ENCODE data around the gene CNTN1.
"Not testable (repeated sequence)": the region's sequence is repeated elsewhere in the genome, so short reads cannot be mapped to it uniquely, and the experiment has no call there.

The CNTN1 gene

DNA sequence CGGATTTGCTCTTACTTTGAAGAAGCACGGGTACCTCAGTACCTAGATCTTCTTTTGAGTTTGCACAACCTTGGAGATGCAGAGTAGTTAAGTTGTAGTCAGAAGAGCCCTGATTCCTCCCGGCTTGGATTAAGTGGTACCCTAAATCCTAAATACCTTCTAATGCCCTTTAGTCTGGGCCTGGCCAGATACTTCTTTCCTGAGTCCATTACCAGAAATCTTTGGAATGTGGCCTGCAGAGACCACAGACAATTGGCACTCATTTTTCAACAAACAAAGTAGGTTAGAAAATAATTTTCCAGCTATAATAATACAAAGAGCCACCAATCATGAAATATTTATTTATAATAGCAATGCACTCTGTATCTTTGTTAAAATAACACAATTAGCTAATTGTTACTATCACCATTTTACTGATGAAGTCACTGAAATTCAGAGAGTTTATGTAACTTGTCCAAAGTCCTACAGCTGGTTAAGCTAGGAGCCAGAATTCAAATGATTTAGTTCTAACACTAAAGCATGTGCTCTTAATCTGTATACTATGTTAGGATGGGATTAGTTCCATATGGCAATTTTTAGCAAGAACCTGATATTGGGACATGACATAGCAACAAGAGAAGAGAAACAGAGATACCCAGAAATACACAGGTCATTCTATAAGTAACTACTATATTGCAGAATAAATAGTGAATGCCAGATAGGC, 363.8 kb downstream of the CNTN1 start:
- DNase-seq, result no peak

DNA sequence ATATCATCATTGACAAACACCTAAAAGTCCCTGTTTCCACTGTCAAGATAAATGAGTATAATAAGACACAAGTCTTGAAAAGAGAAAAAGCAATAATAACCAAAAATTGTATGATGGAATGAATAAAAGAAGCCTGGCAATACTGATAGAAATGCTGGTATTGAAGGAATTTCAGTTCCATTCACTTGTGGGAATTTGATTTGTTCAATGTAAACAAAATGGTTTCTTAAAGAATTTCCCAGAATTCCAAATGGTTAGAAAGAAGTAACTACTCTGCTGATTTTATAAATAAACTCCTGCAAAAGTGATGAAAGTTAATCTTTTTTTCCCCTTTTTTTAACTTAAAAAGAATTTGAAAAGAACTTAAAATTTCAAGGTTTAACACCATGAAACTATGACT, 366.0 kb downstream of the CNTN1 start:
- DNase-seq, result no peak

DNA sequence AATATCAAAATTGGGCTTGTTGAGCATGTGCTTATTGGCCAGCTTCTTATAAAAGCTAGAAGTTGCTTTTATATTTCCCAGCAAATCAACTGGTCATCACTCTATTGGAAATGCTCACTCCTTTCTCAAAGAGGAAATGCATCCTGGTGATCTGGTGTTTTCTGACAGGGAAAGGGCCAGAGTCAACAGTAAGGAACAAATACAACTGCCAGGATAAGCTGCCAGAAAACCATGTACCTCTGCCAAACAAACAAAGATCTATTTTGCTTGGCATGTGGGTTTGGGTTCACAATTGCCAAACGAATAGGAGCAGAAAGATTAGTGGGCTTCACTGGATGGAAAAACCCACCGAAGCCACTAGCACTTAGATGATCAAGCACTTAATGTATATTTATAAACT, 369.0 kb downstream of the CNTN1 start:
- DNase-seq, result no peak

DNA sequence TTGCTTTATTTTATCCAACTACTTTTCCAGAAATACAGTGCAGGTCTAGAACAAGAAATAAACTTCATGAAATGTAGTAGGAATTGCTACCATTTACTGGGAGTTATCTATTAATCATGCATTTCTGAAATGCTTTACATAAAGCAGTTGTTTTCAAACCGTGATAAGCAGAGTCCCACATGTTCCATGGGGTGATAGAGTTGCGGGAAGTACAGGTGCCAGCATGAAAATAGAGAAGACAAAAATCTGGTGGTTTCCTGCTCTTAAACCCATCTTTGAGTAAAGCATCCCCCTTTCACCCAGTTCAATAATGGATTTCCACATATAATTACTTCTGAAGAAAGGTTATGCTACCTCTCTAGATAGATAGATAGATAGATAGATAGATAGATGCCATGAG, 372.2 kb downstream of the CNTN1 start:
- no peak for DNase-seq

DNA sequence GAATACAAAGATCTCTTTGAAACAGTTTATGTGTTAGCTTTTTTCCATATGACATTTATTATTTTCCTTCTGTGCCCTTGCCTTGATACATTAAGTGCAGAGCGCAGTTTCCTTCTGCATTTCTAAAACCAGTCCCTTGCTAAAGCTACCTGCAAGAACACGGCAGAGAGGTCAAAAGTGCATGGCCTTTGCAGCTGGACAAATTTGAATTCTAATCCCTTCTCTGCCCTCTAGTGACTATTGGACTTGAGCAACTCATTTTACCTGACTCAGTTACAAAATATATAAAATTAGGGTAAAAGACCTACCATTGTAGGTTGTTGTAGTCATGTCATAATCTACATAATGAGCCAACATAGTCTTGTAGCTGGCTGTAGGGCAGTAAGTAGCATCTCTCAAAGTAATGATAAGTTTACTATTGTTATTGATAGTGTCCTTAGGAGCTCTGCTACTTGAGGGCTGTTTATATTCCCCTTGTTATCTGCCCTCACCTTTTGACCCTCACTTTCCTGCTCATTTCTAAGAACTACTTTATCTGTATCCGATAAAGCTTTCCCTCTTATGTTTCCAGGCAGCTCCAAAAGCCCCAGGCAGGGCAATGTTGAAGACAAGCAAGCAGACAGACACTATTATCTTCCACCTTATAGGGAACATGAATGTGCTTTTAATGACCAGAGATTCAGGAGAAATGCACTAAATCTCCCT, 375.9 kb downstream of the CNTN1 start:
- no peak for DNase-seq

DNA sequence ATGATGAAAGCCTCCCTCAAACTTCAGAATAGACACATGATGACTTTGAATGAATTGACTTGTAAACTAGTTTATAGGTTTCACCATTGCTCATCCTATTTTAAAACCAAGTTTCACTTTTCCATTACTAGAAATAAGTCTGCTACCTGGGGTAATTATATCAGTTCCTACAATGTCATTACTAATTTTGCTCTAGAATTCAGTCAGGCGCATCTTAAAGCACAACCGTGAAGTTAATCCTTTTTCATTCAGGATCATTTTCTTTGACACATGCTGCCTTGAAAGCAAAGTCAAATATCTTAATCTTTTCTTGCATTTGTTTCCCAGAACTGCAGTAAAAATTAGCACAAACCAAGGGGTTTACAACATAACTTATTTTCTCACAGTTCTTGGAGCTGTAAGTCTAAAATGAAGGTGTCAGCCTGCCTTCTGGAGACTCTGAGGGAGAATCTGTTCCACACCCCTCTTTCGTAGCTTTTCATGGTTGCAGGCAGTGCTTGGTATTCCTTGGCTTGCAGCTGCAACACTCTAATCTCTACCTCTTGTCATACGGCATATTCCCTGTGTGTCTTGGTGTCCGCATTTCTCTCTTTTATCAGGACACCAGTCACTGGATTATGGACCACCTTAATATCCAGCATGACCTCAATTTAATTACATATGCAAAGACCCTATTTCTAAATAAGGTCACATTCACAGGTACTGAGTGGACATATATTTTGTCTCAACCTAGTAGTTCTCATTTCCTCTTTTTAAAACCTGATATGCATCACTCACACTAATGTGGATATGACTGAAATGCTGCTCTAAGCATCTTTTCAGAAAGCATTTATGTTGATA, 381.6 kb downstream of the CNTN1 start:
- no peak for DNase-seq

DNA sequence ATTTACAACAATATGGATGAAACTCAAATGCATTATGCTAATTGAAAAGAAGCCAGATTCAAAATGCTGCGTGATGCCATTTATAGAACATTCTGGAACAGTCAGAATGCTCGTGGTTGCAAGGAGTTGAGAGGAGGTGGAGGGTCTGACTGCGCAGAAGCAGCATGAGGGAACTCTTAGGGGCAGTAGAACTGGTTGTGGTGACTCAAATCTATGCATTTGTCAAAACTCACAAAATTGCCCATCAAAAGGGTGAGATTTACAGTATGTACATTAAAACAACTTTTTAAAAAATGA, 382.2 kb downstream of the CNTN1 start:
- DNase-seq, result no peak

DNA sequence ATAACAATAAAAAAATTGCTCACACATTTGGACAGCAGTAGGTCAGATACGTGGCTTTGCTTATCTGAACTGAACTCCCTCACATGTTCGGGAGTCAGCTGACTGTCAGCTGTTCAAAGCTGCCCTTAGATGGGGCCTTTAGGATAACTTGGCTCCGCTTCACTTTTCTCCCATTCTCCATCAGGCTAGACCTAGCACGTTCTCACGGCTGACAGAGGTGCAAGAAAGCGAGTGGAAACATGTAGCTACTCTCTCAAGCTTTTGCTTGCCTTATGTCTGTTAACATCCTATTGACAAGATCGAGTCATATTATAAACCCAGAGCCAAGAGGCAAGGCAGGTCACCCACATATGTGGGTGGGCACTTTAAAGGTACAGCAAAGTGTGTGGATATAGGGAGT, 383.9 kb downstream of the CNTN1 start:
- no peak for DNase-seq

DNA sequence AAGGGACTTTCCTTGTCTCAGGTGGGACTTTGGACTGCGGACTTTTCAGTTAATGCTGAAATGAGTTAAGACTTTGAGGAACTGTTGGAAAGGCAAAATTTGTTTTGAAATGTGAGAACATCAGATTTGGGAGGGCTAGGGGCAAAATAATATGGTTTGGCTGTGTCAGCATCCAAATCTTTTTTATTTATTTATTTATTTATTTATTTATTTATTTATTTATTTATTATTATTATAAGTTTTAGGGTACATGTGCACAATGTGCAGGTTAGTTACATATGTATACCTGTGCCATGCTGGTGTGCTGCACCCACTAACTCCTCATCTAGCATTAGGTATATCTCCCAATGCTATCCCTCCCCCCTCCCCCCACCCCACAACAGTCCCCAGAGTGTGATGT, 389.0 kb downstream of the CNTN1 start:
- DNase-seq, result not testable (repeated sequence)

DNA sequence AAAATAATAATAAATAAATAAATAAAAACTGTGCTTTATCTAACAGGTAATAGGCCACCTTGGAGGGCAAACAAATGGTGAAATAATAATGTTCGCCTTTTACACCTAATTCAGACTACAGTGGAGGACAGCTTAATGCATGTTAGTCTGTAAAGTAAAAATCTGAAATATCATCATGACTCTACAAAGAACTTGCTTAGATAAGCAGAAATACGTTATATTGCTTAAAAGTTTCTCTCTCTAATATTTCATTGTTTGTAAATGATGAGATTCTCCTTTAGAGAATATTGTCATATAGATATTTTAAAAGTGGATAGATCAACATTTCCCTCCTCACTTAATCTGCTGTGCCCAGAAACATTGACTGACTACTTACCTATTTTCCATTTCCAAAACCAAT, 397.2 kb downstream of the CNTN1 start:
- DNase-seq, result no peak

DNA sequence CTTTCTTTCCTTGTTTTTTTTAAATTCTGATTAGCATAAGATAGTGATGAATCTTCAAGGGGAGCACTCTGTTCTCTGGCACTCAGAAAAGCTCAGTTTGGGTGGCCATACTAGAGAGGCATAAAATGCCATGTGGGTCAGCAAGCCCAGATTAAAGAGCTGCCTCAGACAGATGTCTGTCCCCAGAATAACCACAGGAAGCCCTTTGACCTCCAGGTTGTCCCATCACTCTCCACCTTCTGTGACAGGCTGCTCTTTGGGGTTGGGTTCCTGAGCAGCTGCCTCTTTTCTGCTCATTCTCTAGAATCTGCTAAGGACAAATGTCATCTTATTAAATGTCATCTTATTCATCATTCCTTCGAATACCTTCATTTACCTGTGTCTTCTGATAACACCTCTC, 399.9 kb downstream of the CNTN1 start:
- no peak for DNase-seq

DNA sequence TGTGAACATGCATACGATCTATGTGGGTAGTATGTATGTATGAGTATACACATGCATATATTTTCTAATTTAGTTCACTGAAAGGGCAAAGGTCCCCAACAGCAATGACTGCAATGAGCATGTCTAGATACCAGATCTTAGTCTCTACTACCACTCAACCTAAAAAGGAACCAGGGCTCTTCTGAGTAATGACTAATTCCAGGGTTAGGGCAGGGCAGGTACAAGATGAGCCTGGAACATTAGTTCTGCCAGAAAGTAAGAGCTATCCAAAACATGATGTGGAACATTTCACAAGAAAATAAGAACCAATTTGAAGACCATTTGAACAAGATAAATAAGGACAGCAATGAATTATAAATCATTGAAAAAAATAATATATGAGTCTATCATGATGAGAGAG, 404.6 kb downstream of the CNTN1 start:
- DNase-seq, result no peak

DNA sequence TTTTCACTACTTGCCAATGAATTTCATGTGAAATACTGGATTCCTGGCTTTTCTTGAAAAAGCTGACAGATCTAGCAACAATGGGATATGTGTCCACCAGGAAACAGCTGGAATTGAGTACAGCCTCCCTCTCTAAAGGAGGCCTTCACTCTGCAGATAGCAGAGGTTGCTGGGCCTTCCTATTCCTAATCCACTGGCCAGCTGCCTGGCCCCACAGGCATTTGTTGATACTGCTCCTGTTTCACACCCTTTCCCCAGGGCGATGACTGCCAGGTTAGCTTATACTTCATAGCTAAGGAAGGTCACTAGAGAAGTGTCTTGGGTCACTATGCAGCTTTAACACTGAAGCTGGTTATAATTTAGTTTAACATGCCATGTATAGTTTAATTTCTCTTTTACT, 408.3 kb downstream of the CNTN1 start:
- DNase-seq, result no peak

DNA sequence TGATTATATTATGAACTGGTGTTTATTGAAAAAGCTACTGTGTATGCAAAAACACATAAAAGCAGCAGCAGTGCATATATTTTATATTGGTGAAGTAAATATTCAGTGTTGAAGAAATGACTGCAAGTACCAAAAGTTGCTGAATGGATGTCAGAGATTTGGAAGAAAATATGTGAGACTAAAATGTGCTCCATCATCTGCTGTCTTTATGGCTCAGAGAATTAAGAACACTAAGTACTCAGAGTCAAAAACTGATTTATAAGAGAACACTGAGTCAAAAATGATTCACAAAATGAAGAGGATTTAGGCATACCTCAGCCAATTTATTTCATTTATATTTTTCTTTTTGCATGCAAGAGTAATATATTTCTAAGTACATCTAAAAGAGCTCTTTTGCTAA, 409.6 kb downstream of the CNTN1 start:
- no peak for DNase-seq

DNA sequence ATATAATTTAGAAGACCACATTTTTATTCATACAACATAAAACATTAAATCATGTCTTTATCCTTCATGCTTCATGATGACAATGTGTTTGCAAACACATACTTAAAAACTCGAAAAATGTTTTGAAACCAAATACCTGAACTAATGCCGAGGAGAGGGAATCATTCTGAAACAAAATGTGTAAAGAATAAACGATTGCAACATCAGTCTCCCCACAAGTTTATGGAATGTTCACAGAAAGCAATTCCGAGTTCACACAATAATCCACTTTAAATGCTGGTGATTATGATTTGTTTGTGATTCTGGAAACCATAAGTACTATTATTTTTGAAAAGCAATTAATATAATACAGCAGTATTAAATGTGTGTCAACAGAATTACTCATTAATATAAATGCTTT, 411.4 kb downstream of the CNTN1 start:
- DNase-seq, result no peak

DNA sequence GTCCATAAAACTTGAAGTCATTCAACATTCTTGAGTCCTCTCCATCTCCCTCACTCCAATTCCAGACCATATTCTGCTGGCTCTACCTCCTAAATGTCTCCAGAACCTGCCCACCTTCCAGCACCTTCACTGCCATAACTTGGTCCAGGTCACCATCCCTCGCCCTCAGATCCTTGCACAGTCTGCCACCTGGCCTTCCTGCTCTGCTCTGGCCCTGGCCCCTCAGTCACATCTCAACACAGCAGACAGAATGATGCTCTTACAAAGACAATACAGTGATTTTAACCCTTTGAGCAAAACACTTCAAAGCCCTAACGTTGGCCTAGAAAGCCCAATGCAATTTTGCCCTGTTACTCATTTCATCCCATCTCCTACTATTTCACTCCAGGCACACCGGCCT, 414.1 kb downstream of the CNTN1 start:
- no peak for DNase-seq

DNA sequence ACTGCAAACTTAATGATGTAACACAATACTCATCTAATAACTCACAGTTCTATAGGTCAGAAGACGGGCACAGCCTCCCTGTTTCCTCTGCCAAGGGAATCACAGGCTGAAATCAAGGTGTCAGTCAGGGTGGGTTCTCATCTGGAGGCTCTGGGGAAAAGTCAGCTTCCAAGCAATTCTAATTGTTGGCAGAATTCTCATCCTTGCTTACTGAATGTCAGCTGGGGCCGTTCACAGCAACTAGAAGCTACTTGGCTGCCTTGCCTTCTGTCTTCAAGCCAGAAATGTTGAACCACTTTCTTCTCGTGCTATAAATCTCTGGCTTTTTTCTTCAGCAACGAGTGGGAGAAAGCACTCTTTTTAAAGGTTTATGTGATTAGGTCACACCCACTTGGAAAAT, 415.8 kb downstream of the CNTN1 start:
- no peak for DNase-seq

DNA sequence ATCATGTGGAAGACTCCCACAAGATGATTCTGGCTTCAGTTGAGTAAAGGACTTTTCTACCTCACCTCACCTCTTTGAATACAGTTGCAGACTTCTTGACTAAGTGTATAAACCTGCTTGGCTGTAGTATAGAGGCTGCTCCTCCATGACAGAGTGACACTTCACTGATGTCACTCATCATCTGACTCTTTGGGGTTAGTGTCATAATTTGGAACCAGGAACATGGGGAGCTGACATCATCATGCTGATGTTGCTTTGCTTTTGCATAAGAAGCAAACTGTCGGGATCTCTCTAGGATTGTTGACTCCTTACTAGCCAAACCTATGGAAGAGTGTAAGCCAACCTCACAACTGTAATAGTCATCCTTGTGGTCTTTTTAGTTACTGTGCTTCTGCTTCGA, 420.7 kb downstream of the CNTN1 start:
- DNase-seq, result no peak

DNA sequence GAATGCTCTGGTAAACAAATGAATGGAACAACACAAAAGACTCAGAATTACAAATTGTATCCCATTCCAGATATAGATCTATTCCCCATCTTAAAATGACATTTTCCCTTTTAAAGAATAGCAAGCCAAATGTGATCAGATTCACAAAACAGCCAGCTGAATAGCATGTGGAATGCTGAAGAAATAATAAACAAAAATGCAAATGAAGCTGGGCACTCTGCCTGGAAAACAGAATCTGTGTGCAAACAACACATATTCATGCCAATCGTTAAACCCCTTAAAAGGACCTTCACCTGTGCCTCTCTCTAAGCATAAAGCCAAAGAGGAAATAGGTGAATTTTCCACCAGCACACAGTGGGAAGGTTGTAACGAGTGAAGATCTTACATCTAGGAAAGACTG, 428.0 kb downstream of the CNTN1 start:
- DNase-seq, result no peak

DNA sequence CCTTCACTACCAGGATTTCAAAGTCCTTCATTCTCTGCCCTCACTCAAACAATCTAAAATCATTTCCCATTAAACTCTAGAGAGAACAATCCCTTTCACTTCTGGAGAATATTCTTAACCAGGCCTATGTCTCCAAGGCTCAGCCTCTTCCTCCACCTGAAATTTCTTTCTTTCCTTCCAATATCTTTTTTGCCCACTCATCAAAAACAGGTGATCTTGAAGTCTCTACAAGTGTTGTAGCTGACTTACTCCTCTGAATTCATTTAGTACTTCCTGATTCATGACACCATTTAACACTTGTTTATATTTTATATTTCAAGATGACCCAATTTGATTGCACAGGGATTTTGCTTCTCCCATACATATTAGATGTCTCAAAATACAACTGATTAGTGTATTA, 429.1 kb downstream of the CNTN1 start:
- DNase-seq, result no peak

All from stimulated activated CD8-positive, alpha-beta memory T cell treated with anti-CD3 and anti-CD28 coated beads, Interleukin-4, amount 100 ng/mL, for 48 hours (primary cell).